ENCODE measurements around the gene YPEL5.

DNA sequence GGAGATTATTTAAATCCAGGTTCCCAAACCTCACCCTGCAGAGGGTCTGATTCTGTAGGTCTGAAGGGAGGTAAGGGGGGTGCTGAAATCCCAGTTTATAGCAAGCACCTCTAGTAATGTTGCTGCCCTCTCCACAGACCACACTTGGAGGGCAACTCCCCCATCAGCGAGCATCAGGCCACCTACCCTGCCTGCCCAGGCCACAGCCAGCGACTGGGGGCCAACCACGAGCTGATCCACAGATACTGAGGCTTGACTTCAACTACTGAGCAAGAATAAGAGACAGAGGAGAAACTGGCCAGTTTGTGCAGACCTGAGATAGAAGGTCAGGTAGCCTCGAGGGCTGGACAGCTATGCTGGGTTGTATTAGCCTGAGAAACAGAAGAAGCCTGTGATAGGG, 48.2 kb downstream of the YPEL5 start:
- TF ChIP-seq, protein P1, sequence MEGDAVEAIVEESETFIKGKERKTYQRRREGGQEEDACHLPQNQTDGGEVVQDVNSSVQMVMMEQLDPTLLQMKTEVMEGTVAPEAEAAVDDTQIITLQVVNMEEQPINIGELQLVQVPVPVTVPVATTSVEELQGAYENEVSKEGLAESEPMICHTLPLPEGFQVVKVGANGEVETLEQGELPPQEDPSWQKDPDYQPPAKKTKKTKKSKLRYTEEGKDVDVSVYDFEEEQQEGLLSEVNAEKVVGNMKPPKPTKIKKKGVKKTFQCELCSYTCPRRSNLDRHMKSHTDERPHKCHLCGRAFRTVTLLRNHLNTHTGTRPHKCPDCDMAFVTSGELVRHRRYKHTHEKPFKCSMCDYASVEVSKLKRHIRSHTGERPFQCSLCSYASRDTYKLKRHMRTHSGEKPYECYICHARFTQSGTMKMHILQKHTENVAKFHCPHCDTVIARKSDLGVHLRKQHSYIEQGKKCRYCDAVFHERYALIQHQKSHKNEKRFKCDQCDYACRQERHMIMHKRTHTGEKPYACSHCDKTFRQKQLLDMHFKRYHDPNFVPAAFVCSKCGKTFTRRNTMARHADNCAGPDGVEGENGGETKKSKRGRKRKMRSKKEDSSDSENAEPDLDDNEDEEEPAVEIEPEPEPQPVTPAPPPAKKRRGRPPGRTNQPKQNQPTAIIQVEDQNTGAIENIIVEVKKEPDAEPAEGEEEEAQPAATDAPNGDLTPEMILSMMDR (IDR thresholded peaks at IDR 0.05) = no peak
- TF ChIP-seq POLR2AphosphoS5 (IDR thresholded peaks at IDR 0.05) (no peak), POLR2A (IDR thresholded peaks at IDR 0.05) (no peak)
